ENCODE results near the gene HNMT. TPM values are rescaled to one million over a fixed set of nuclear protein-coding genes. Genes with fewer than 3 reads are reported as not detected.

HNMT gene
- total and polyA plus RNA-seq, 2 of the 13 experiments (the other 11 are each of a cell fraction or from before 2014, with no cell fraction given), result 279 to 309 TPM

DNA sequence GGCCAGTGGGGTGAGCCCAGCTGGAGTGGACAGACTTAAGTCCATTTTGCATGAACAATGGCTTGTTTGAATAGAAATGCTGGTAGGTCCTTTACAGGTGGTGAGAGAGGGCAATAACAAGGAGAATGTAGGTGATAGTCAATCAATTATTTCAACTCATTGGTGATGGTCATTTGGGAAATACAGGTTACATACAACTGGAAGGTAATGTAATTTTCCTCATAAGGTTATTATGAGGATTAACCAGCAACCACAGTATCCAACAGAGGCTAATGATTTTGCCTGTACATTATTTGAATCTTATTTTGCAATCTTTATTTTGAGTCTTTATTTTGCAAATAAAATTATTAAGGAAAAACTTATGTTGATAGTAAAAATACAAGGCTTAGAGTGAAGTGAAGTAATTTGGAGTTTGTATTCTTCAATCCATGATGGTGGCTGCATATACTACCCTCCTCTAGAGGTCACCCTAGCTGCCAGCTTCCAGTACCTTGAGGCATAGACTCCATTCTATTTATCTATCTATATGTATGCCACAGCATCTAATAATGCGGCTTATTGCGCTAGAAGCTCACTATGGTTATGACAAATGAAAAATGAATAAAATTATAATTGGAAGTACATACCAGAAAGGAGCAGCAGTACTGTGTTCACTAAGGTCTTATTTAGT, 20.5 kb upstream of the HNMT start (continued):
- TF ChIP-seq, protein P1, sequence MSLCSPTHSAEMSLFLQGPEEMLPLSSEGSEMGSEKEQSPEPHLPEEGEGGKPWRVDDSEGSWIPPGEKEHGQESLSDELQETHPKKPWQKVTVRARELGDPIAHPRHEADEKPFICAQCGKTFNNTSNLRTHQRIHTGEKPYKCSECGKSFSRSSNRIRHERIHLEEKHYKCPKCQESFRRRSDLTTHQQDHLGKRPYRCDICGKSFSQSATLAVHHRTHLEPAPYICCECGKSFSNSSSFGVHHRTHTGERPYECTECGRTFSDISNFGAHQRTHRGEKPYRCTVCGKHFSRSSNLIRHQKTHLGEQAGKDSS (CRISPR knock-in tag; IDR thresholded peaks at IDR 0.05; ENCODE audit: borderline replicate concordance, low read depth), result 0 out of 2 replicates have a peak, but pooled peaks have one; percentile 7
- TF ChIP-seq SATB2 (CRISPR knock-in tag; IDR thresholded peaks at IDR 0.05), result peak; percentile 8; the same call in 1 of the 2 replicates
- TF ChIP-seq, protein P2, sequence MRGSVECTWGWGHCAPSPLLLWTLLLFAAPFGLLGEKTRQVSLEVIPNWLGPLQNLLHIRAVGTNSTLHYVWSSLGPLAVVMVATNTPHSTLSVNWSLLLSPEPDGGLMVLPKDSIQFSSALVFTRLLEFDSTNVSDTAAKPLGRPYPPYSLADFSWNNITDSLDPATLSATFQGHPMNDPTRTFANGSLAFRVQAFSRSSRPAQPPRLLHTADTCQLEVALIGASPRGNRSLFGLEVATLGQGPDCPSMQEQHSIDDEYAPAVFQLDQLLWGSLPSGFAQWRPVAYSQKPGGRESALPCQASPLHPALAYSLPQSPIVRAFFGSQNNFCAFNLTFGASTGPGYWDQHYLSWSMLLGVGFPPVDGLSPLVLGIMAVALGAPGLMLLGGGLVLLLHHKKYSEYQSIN (CRISPR knock-in tag; IDR thresholded peaks at IDR 0.05; ENCODE audit: borderline replicate concordance), result no peak
- no peak for TF ChIP-seq SOX13 (IDR thresholded peaks at IDR 0.05)
- TF ChIP-seq SOX13 (CRISPR knock-in tag; conservative IDR thresholded peaks at IDR 0.05 in 1 of 2, IDR thresholded peaks at IDR 0.05 in 1 of 2), result peak in 1 of 2 experiments; percentile 72; a peak in 2 of 4 replicates
- TF ChIP-seq, protein P3, sequence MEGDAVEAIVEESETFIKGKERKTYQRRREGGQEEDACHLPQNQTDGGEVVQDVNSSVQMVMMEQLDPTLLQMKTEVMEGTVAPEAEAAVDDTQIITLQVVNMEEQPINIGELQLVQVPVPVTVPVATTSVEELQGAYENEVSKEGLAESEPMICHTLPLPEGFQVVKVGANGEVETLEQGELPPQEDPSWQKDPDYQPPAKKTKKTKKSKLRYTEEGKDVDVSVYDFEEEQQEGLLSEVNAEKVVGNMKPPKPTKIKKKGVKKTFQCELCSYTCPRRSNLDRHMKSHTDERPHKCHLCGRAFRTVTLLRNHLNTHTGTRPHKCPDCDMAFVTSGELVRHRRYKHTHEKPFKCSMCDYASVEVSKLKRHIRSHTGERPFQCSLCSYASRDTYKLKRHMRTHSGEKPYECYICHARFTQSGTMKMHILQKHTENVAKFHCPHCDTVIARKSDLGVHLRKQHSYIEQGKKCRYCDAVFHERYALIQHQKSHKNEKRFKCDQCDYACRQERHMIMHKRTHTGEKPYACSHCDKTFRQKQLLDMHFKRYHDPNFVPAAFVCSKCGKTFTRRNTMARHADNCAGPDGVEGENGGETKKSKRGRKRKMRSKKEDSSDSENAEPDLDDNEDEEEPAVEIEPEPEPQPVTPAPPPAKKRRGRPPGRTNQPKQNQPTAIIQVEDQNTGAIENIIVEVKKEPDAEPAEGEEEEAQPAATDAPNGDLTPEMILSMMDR (CRISPR knock-in tag; IDR thresholded peaks at IDR 0.05), result no peak
- TF ChIP-seq HNF4G (IDR thresholded peaks at IDR 0.05; ENCODE audit: borderline replicate concordance, low read depth, low read length), result peak; percentile 30; the same call in 1 of the 2 replicates
- no peak for TF ChIP-seq HNF4G (CRISPR knock-in tag; IDR thresholded peaks at IDR 0.05; ENCODE audit: borderline replicate concordance, low read depth)
- TF ChIP-seq ZNF256 (CRISPR knock-in tag; conservative IDR thresholded peaks at IDR 0.05), result no peak

All from HepG2 (cell line).